ENCODE data around the gene ICAM5. TPM values are rescaled to one million over a fixed set of nuclear protein-coding genes. Genes with fewer than 3 reads are reported as not detected.

ICAM5 gene
- total RNA-seq, 1 experiment from 2014 or later, result 1.6 TPM

DNA sequence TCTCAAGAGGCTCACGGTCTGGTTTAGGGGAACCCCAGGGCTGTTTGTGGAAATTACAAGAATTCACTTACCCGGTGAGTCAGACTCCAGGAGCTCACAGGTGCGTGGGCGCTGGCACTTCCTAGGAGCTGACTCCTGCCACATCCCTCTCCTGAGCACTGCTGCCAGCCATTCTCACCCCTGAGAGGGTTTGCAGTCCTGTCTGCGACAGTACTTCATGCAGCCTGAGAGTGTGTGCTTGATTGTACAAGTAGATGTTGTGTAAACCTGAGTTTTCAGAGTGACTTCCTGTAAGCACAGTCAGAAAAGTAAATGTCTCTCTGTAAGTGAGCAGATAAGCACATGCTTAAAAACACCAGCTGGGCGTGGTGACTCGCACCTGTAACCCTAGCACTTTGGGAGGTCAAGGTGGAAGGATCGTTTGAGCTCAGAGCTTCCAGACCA lies 29.6 kb upstream of the ICAM5 start:
- Histone ChIP-seq H2AFZ (ENCODE audit: low read length) (no peak overlapping the region), H2BK12ac (ENCODE audit: insufficient read length, low read depth, low read length) (no peak overlapping the region), H4K8ac (replicated peaks; ENCODE audit: insufficient read length, low read depth, low read length) (no peak overlapping the region), H3K9me3 (ENCODE audit: control insufficient read depth, low read depth, low read length) (no peaks in the 10 kb centered on the region), H3K56ac (ENCODE audit: insufficient read length, low read depth, low read length) (no peak overlapping the region), H3K23me2 (ENCODE audit: insufficient read length, low read depth, low read length, poor library complexity, severe bottlenecking) (no peaks in the 10 kb centered on the region), H2BK120ac (ENCODE audit: low read depth, low read length, poor library complexity, severe bottlenecking) (no peak overlapping the region), H2BK5ac (ENCODE audit: insufficient read length, low read length) (no peak overlapping the region), H3K14ac (ENCODE audit: insufficient read depth, low read length) (no peak overlapping the region), H2BK20ac (ENCODE audit: low read depth, low read length, poor library complexity, severe bottlenecking) (no peak overlapping the region), H3T11ph (ENCODE audit: low read length) (no peak overlapping the region), H3K9ac (ENCODE audit: extremely low read depth, insufficient read length, low read length) (no peak overlapping the region), H4K91ac (ENCODE audit: insufficient read length, low read depth, low read length) (no peak overlapping the region), H3K4me2 (ENCODE audit: insufficient read depth, insufficient read length, low read length) (no peak overlapping the region), H3K79me2 (ENCODE audit: insufficient read depth, low read length) (no peaks in the 10 kb centered on the region), H3K27me3 (ENCODE audit: insufficient read depth, low read length) (no peaks in the 10 kb centered on the region), H3K27ac (ENCODE audit: insufficient read length, low read depth, low read length) (no peak overlapping the region), H4K5ac (ENCODE audit: insufficient read length, low read depth, low read length) (no peak overlapping the region), H2AK5ac (ENCODE audit: insufficient read length, low read length) (no peak overlapping the region), H3K23ac (ENCODE audit: insufficient read length, low read depth, low read length) (no peak overlapping the region), H3K4ac (ENCODE audit: low read depth, low read length) (no peak overlapping the region), H4K20me1 (ENCODE audit: control insufficient read depth, insufficient read depth, insufficient read length) (peaks cover 3% of the 10 kb centered on the region), H2BK15ac (ENCODE audit: low read depth, low read length) (no peak overlapping the region), H3K4me1 (ENCODE audit: insufficient read depth, low read length) (no peaks in the 10 kb centered on the region; the same call in 1 of the 2 replicates), H3K18ac (ENCODE audit: insufficient read length, low read depth, low read length) (no peak overlapping the region), H3K79me1 (ENCODE audit: insufficient read depth, low read depth, low read length, poor library complexity, severe bottlenecking) (no peaks in the 10 kb centered on the region)
- TF ChIP-seq, protein P1, sequence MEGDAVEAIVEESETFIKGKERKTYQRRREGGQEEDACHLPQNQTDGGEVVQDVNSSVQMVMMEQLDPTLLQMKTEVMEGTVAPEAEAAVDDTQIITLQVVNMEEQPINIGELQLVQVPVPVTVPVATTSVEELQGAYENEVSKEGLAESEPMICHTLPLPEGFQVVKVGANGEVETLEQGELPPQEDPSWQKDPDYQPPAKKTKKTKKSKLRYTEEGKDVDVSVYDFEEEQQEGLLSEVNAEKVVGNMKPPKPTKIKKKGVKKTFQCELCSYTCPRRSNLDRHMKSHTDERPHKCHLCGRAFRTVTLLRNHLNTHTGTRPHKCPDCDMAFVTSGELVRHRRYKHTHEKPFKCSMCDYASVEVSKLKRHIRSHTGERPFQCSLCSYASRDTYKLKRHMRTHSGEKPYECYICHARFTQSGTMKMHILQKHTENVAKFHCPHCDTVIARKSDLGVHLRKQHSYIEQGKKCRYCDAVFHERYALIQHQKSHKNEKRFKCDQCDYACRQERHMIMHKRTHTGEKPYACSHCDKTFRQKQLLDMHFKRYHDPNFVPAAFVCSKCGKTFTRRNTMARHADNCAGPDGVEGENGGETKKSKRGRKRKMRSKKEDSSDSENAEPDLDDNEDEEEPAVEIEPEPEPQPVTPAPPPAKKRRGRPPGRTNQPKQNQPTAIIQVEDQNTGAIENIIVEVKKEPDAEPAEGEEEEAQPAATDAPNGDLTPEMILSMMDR (conservative IDR thresholded peaks at IDR 0.05), result no peak
- no peak overlapping the region for H3K27ac Mint-ChIP-seq
- WGBS (ENCODE audit: extremely low coverage, insufficient read length, low lambda C conversion rate), result no CpG with 5 or more reads among the region's 8 CpGs
- H3K4me3 Mint-ChIP-seq, result no peak overlapping the region; a peak in 1 of 5 replicates
- no peak for DNase-seq
- peaks cover 16 to 38% (median 33%) of the 10 kb centered on the region in 3 experiments; a peak in 6 of 7 replicates for H3K36me3 Mint-ChIP-seq (ENCODE audit: insufficient read depth in 1 of 3, low read depth in 3 of 3)
- 0 out of 4 replicates have a peak, but pooled peaks cover 0 to 2% of the 10 kb centered on the region in 2 experiments for H3K4me1 Mint-ChIP-seq
- no peaks in the 10 kb centered on the region; the same call in none of the 2 replicates for H3K27me3 Mint-ChIP-seq (ENCODE audit: low read depth)
- H3K9me3 Mint-ChIP-seq, result no peaks in the 10 kb centered on the region; a peak in 1 of 5 replicates
